Astrocyte (in vitro differentiated cells and primary cell): ENCODE results near the gene TAP2. TPM values are rescaled to one million over a fixed set of nuclear protein-coding genes. Genes with fewer than 3 reads are reported as not detected.
"Not testable (repeated sequence)": the region's sequence is repeated elsewhere in the genome, so short reads cannot be mapped to it uniquely, and the experiment has no call there.

ENCODE experiments used
- DNase-seq: peaks from one replicate; pipeline ENCODE4 v3.0.0-alpha.2; 2010; ENCODE audit warnings: low read depth
- FAIRE-seq: peaks from 2 replicates; lab custom pipeline; 2011; peaks lifted over from hg19 to GRCh38; lab: Jason Lieb, UNC
- H2AFZ ChIP-seq: 2 replicates; pipeline ENCODE4 v1.6.0; 2012; ENCODE audit warnings: low read depth, low read length, inconsistent platforms
- H3K27ac ChIP-seq: 2 replicates; pipeline ENCODE4 v1.5.1; 2011; ENCODE audit warnings: low read depth, low read length, inconsistent platforms
- H3K27me3 ChIP-seq: 2 replicates; pipeline ENCODE4 v1.6.0; 2011; ENCODE audit warnings: low read length, inconsistent platforms; ENCODE audit not compliant: insufficient read depth
- H3K36me3 ChIP-seq: 2 replicates; pipeline ENCODE4 v1.5.1; 2011; ENCODE audit warnings: low read length, inconsistent platforms; ENCODE audit not compliant: insufficient read depth
- H3K4me1 ChIP-seq: 2 replicates; pipeline ENCODE4 v1.5.1; 2011; ENCODE audit warnings: low read length, inconsistent platforms; ENCODE audit not compliant: insufficient read depth
- H3K4me2 ChIP-seq: 2 replicates; pipeline ENCODE4 v1.6.0; 2012; ENCODE audit warnings: low read length, inconsistent platforms
- H3K4me3 ChIP-seq: 2 replicates; pipeline ENCODE4 v1.5.1; 2011; ENCODE audit warnings: low read depth, mild to moderate bottlenecking, low read length, inconsistent platforms; ENCODE audit not compliant: insufficient read depth
- H3K79me2 ChIP-seq: 2 replicates; pipeline ENCODE4 v1.6.0; 2012; ENCODE audit warnings: mild to moderate bottlenecking, low read length, inconsistent platforms; ENCODE audit not compliant: insufficient read depth
- H3K9ac ChIP-seq: 2 replicates; pipeline ENCODE4 v1.6.0; 2012; ENCODE audit warnings: mild to moderate bottlenecking, low read length, inconsistent platforms
- H3K9me3 ChIP-seq: 2 replicates; pipeline ENCODE4 v1.5.1; 2012; ENCODE audit warnings: low read depth, mild to moderate bottlenecking, low read length, inconsistent platforms; ENCODE audit not compliant: insufficient read depth
- H4K20me1 ChIP-seq: 2 replicates; pipeline ENCODE4 v1.6.0; 2012; ENCODE audit warnings: low read length, inconsistent platforms; ENCODE audit not compliant: insufficient read depth
- H3K27ac Mint-ChIP-seq: one replicate; pipeline ENCODE4 v1.8.0; 2021; ENCODE audit warnings: mild to moderate bottlenecking, mixed read lengths; ENCODE audit not compliant: unreplicated experiment
- H3K27me3 Mint-ChIP-seq: one replicate; pipeline ENCODE4 v1.8.0; 2021; ENCODE audit warnings: low read depth, mixed read lengths; ENCODE audit not compliant: unreplicated experiment
- H3K36me3 Mint-ChIP-seq: one replicate; pipeline ENCODE4 v1.8.0; 2021; ENCODE audit warnings: low read depth, mixed read lengths; ENCODE audit not compliant: unreplicated experiment
- H3K4me1 Mint-ChIP-seq: one replicate; pipeline ENCODE4 v1.8.0; 2021; ENCODE audit warnings: low read depth, mixed read lengths; ENCODE audit not compliant: unreplicated experiment
- H3K4me3 Mint-ChIP-seq: one replicate; pipeline ENCODE4 v1.8.0; 2021; ENCODE audit warnings: mild to moderate bottlenecking, moderate library complexity, mixed read lengths; ENCODE audit not compliant: unreplicated experiment
- H3K9me3 Mint-ChIP-seq: one replicate; pipeline ENCODE4 v1.8.0; 2021; ENCODE audit warnings: mild to moderate bottlenecking, mixed read lengths; ENCODE audit not compliant: unreplicated experiment
- EZH2 ChIP-seq: IDR thresholded peaks from 2 replicates; pipeline ENCODE4 v1.6.1; 2012; ENCODE audit warnings: mild to moderate bottlenecking, low read length, inconsistent platforms; ENCODE audit not compliant: insufficient read depth
- total RNA-seq: library from RNA; stranded (reverse); gene quantifications from 2 replicates; pipeline ENCODE4 v1.2.1, GENCODE V29; 2021
- TF ChIP-seq, protein P1 (sequence below): IDR thresholded peaks from 2 replicates; pipeline ENCODE4 v1.5.1; 2011; ENCODE audit warnings: low read depth, mild to moderate bottlenecking, inconsistent platforms, low read length, moderate library complexity; ENCODE audit not compliant: insufficient read depth

The TAP2 gene
- total RNA-seq, 1 donor from 2014 or later, result 118 TPM

DNA sequence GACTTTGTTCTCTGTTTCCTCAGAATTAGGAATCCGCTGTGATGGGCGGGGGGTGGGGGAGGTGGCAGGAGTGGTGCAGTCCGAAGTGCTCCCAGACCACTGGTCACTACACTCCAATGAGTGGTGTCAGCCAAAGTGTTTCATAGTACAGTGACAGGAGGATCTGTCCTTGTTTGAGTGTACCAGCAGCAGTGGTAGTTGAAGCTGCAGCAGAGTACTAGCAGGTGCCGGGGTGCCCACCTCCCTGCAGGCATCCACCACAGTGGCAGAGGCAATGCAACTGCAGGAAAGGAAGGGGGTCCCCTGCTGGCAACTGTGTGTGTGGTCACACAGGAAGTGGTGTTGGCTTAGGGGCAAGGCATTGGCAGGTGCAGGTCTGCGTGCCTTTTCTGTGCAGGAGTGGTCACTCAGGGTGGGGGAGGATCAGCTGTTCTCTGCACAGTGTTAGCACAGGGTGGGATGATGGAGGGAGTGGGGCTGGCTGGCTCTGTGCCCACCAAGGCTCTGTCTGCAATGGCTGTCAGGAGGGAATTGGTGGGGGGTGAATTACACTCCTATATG is 31.4 kb downstream of the TAP2 start:
- Histone ChIP-seq H3K9ac (no peak overlapping the region), H3K27ac (no peak overlapping the region), H3K4me2 (no peak overlapping the region), H3K36me3 (no peaks in the 10 kb centered on the region), H3K9me3 (no peaks in the 10 kb centered on the region), H3K27me3 (peaks cover 3% of the 10 kb centered on the region), H2AFZ (no peak overlapping the region), H4K20me1 (no peaks in the 10 kb centered on the region), H3K4me1 (no peaks in the 10 kb centered on the region), H3K79me2 (no peaks in the 10 kb centered on the region), H3K4me3 (no peak overlapping the region)
- Mint-ChIP-seq H3K4me1 (peaks cover 7% of the 10 kb centered on the region), H3K27ac (no peak overlapping the region), H3K4me3 (no peak overlapping the region), H3K9me3 (peaks cover 6% of the 10 kb centered on the region), H3K36me3 (peaks cover 2% of the 10 kb centered on the region), H3K27me3 (peaks cover 15% of the 10 kb centered on the region)
- FAIRE-seq (no peak), DNase-seq (no peak)
- TF ChIP-seq EZH2, result no peak
- TF ChIP-seq, protein P1, sequence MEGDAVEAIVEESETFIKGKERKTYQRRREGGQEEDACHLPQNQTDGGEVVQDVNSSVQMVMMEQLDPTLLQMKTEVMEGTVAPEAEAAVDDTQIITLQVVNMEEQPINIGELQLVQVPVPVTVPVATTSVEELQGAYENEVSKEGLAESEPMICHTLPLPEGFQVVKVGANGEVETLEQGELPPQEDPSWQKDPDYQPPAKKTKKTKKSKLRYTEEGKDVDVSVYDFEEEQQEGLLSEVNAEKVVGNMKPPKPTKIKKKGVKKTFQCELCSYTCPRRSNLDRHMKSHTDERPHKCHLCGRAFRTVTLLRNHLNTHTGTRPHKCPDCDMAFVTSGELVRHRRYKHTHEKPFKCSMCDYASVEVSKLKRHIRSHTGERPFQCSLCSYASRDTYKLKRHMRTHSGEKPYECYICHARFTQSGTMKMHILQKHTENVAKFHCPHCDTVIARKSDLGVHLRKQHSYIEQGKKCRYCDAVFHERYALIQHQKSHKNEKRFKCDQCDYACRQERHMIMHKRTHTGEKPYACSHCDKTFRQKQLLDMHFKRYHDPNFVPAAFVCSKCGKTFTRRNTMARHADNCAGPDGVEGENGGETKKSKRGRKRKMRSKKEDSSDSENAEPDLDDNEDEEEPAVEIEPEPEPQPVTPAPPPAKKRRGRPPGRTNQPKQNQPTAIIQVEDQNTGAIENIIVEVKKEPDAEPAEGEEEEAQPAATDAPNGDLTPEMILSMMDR, result no peak

DNA sequence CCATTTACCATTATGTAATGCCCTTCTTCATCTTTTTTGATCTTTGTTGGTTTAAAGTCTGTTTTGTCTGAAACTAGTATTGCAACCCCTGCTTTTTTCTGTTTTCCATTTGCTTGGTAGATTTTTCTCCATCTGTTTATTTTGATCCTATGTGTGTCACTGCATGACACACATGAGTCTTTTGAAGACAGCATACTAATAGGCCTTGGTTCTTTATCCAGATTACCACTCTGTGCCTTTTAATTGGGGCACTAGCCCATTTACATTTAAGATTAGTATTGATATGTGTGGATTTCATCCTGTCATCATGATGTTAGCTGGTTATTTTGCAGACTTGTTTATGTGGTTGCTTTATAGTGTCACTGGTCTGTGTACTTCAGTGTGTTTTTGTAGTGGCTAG is 33.1 kb downstream of the TAP2 start:
- not testable (repeated sequence) for H3K9ac ChIP-seq, H3K9me3 ChIP-seq, H3K4me1 Mint-ChIP-seq, FAIRE-seq, H3K4me3 Mint-ChIP-seq, H3K4me2 ChIP-seq, H3K4me3 ChIP-seq, H2AFZ ChIP-seq, H3K27ac Mint-ChIP-seq, H3K9me3 Mint-ChIP-seq, DNase-seq, H3K79me2 ChIP-seq, H4K20me1 ChIP-seq, H3K4me1 ChIP-seq, H3K27me3 ChIP-seq, H3K27ac ChIP-seq, H3K36me3 Mint-ChIP-seq, H3K36me3 ChIP-seq
- H3K27me3 Mint-ChIP-seq, result peaks cover 15% of the 10 kb centered on the region

DNA sequence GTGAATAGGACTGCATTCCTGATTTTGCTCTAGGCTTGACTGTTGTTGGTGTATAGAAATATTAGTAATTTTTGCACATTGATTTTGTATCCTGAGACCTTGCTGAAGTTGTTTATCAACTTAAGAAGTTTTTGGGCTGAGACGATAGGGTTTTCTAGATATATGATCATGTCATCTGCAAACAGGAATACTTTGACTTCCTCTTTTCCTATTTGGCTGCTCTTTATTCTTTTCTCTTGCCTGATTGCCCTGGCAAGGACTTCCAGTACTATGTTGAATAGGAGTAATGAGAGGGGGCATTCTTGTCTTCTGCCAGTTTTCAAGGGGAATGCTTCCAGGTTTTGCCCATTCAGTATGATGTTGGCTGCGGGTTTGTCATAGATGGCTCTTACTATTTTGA is 35.1 kb downstream of the TAP2 start:
- no peak overlapping the region for H2AFZ ChIP-seq
- DNase-seq, result no peak
- H3K9ac ChIP-seq, result no peak overlapping the region
- no peaks in the 10 kb centered on the region for H3K36me3 ChIP-seq
- no peaks in the 10 kb centered on the region for H3K9me3 ChIP-seq
- peaks cover 17% of the 10 kb centered on the region for H3K27me3 ChIP-seq
- Mint-ChIP-seq H3K4me3 (no peak overlapping the region), H3K9me3 (peaks cover 10% of the 10 kb centered on the region), H3K36me3 (peaks cover 2% of the 10 kb centered on the region), H3K27ac (no peak overlapping the region), H3K4me1 (peaks cover 7% of the 10 kb centered on the region), H3K27me3 (peaks cover 15% of the 10 kb centered on the region)
- H3K4me3 ChIP-seq, result no peak overlapping the region
- H3K4me1 ChIP-seq, result no peaks in the 10 kb centered on the region
- H3K4me2 ChIP-seq, result no peak overlapping the region
- TF ChIP-seq, protein P1, result no peak
- TF ChIP-seq EZH2, result no peak
- no peak overlapping the region for H3K27ac ChIP-seq
- H4K20me1 ChIP-seq, result no peaks in the 10 kb centered on the region
- FAIRE-seq, result no peak
- H3K79me2 ChIP-seq, result no peaks in the 10 kb centered on the region
